Thymus (tissue), 11 donors: ENCODE measurements around the gene KRTAP10-9. TPM values are rescaled to one million over a fixed set of nuclear protein-coding genes. Genes with fewer than 3 reads are reported as not detected.
"Not testable (repeated sequence)": the region's sequence is repeated elsewhere in the genome, so short reads cannot be mapped to it uniquely, and the experiment has no call there.

Experiments used
- DNase-seq, 9 donors: peaks; one replicate each; pipeline ENCODE4 v3.0.0-alpha.2; 2013; ENCODE audit warnings: low spot score in 9 of 9, low read depth in 6 of 9, missing footprints in 1 of 9
- H3K27ac ChIP-seq, 2 donors: one replicate each; pipeline ENCODE4 v1.5.1; 2013; ENCODE audit warnings: control low read depth in 1 of 2, low read depth in 1 of 2, low read length in 1 of 2, mild to moderate bottlenecking in 1 of 2, moderate library complexity in 1 of 2
- H3K27me3 ChIP-seq, 2 donors: one replicate each; pipeline ENCODE4 v1.5.1; 2013; ENCODE audit warnings: low read length in 1 of 2; ENCODE audit not compliant: control insufficient read depth in 2 of 2, insufficient read depth in 1 of 2
- H3K36me3 ChIP-seq, 2 donors: one replicate each; pipeline ENCODE4 v1.5.1; 2013; ENCODE audit warnings: low read length in 1 of 2, mild to moderate bottlenecking in 1 of 2, moderate library complexity in 1 of 2; ENCODE audit not compliant: control insufficient read depth in 2 of 2, insufficient read depth in 2 of 2
- H3K4me1 ChIP-seq, 2 donors: one replicate each; pipeline ENCODE4 v1.5.1; 2013; ENCODE audit warnings: low read length in 2 of 2; ENCODE audit not compliant: control insufficient read depth in 2 of 2, insufficient read depth in 2 of 2
- H3K4me3 ChIP-seq, 2 donors: one replicate each; pipeline ENCODE4 v1.5.1; 2013; ENCODE audit warnings: low read length in 2 of 2, control low read depth in 1 of 2, mild to moderate bottlenecking in 1 of 2
- H3K9me3 ChIP-seq, 2 donors: one replicate each; pipeline ENCODE4 v1.5.1; 2013; ENCODE audit warnings: low read length in 1 of 2, mild to moderate bottlenecking in 1 of 2; ENCODE audit not compliant: control insufficient read depth in 2 of 2, insufficient read depth in 1 of 2
- WGBS: extraction: QIAGEN DNeasy Blood & Tissue Kit; methylation state at CpG from one replicate; pipeline ENCODE4 v1.1.7; 2013; 5-methylcytosine and 5-hydroxymethylcytosine counted together
- polyA plus RNA-seq: library from polyadenylated mRNA; stranded (reverse); fragments of 200-250 nt; gene quantifications from one replicate; pipeline ENCODE4 v1.2.3, GENCODE V29; 2013
- total RNA-seq: library from RNA; stranded (reverse); fragments of 120-200 nt; gene quantifications from one replicate; pipeline ENCODE4 v1.2.4, GENCODE V29; 2013
- donor health status: healthy.

KRTAP10-9 gene
- total and polyA plus RNA-seq, 2 donors = not detected

DNA sequence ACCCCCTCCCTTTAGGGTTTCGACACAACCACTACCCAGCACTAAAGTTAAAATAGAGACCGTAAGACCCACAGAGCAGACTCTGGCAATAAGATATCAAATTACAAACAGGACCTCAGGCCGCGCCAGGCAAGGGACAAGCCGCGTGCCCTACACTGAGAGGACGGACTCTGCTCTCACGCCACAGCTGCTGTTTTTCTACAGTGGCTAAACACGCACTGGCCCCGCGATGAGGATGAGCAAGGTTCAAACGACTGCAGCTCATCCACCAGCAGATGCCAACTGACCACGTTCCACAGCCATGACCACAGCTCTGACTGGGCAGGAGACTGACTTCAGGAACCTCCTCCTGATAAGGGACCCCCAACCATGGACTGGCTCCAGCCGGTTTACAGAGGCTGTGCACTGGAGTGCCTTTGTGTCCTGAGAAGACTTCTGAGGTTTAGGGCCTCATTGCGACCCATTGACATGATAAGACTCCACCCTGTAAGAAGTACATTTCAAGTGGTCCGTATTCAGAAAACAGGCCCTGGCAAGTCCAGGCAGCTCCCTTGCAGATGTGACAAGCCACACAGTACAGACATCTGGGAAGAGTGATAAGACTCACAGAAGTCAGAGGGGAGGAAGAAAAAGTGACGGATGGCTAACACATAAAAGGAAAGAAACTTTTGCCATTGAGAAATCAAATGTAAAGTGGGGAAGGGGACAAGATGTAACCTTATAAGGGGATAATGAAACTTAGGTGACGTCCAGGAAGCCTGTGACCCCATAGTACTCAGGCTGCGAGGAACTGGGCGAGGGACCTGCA is 33.1 kb upstream of the KRTAP10-9 start:
- DNase-seq = no peak
- Histone ChIP-seq H3K9me3 (no peaks in the 10 kb centered on the region), H3K27ac (no peak overlapping the region), H3K4me1 (peaks cover 0 to 2% of the 10 kb centered on the region in 2 donors), H3K4me3 (no peak overlapping the region), H3K36me3 (no peaks in the 10 kb centered on the region), H3K27me3 (peaks cover 0 to 6% of the 10 kb centered on the region in 2 donors)
- 79% methylated on average over 20 of the region's 20 CpGs for WGBS

DNA sequence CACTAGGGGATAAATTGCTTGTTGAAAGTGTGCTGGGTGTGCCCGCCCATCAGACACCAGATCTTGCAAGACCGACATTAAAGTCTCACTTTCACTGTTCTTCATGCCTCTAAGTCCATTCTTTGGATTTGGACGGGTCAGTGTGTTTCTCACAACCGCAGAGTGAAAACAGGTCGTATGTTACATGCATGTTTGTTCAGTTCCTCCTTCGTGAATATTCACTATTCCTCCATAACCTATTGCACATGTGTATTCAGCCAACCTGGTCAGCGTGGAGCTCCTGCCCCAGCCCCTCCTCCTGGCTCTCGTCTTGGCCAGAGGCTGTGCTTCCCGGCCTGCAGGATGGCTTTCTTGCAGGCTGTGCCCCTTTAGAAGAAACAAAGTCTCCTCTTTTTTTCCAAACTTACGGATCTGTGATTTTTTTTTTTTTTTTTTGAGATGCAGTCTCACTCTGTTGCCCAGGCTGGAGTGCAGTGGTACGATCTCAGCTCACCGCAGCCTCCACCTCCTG is 32.4 kb upstream of the KRTAP10-9 start:
- peaks cover 0 to 2% of the 10 kb centered on the region in 2 donors for H3K4me1 ChIP-seq
- H3K4me3 ChIP-seq = no peak overlapping the region
- DNase-seq = no peak
- no peaks in the 10 kb centered on the region for H3K9me3 ChIP-seq
- H3K27ac ChIP-seq = no peak overlapping the region
- peaks cover 0 to 6% of the 10 kb centered on the region in 2 donors for H3K27me3 ChIP-seq
- no peaks in the 10 kb centered on the region for H3K36me3 ChIP-seq
- 82% methylated on average over 12 of the region's 12 CpGs for WGBS

DNA sequence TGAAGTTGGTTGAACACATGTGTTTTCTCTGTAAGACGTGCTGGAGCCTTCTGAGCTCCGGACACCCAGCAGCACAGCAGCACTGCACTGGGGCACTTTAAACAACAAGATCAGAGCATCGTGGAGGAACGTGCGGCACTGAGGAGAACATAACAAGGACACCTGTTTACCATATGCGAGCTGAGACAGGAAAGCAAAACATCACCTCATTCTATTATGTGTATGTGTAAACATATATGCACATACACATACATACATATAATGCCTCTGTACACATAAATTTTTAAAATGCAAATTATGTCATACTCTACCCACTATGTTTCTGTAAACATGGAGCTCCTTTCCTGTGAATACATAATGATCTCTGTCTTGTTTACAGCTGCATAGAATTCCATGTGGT is 31.4 kb upstream of the KRTAP10-9 start:
- Histone ChIP-seq H3K36me3 (no peaks in the 10 kb centered on the region), H3K4me1 (peaks cover 0 to 2% of the 10 kb centered on the region in 2 donors), H3K4me3 (no peak overlapping the region), H3K27me3 (peaks cover 0 to 6% of the 10 kb centered on the region in 2 donors), H3K27ac (no peak overlapping the region), H3K9me3 (no peaks in the 10 kb centered on the region)
- WGBS = 81% methylated on average over 6 of the region's 6 CpGs
- DNase-seq = no peak

DNA sequence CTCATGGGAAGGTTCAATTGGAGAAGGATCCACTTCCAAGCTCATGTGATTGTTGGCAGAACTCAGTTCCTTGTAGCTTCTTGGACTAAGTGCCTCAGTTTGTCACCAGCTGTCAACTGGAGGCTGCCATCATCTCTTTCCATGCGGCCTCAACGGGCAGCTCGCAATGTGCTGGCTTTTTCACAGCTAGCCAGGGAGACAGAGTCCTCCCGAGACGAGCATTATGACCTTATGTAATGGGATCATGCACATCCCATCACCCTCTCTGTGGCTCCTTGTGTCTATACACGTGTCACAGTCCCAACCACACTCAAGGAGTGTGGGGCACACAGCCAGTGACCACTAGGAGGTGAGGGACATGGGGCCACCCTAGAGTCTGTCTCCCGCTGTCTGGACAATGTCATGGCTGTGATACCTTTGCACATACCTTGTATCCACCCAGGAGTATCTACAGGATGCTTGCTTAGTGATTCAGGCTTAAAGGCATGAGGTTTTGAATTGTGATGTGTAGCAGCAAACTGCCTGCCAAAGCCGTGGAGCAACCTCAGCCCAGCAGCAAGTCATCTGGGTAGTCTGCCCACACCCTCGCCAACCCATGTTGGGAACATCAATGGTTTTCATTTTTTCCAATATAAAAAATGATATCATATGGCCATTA is 30.7 kb upstream of the KRTAP10-9 start:
- Histone ChIP-seq H3K27ac (no peak overlapping the region), H3K4me3 (no peak overlapping the region), H3K36me3 (no peaks in the 10 kb centered on the region), H3K9me3 (no peaks in the 10 kb centered on the region), H3K4me1 (peaks cover 0 to 2% of the 10 kb centered on the region in 2 donors), H3K27me3 (peaks cover 0 to 6% of the 10 kb centered on the region in 2 donors)
- no peak for DNase-seq
- 88% methylated on average over 9 of the region's 9 CpGs for WGBS

DNA sequence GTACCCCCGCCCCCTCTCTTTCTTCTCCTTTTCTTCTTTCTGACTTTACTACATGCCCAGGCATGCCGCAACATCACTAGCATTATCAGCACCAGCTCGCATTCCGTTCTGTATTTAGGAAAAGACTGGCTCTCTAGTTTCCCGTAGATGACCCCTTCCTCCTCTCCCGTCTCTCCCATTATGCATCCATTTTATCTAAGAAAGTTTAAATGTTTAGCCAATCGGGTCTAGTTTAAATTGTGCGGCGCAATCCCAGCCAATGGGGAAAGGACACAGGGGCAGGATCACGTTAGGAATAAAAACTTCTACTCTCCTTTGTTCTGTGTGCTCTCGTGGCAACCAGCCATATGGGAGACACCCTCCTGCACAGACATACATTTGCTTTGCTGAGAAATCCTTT is 28.8 kb upstream of the KRTAP10-9 start:
- WGBS = 86% methylated on average over 11 of the region's 11 CpGs
- no peak overlapping the region for H3K27ac ChIP-seq
- no peaks in the 10 kb centered on the region for H3K9me3 ChIP-seq
- no peak for DNase-seq
- peaks cover 0 to 2% of the 10 kb centered on the region in 2 donors for H3K4me1 ChIP-seq
- no peaks in the 10 kb centered on the region for H3K36me3 ChIP-seq
- no peak overlapping the region for H3K4me3 ChIP-seq
- H3K27me3 ChIP-seq = peaks cover 0 to under 1% of the 10 kb centered on the region in 2 donors

DNA sequence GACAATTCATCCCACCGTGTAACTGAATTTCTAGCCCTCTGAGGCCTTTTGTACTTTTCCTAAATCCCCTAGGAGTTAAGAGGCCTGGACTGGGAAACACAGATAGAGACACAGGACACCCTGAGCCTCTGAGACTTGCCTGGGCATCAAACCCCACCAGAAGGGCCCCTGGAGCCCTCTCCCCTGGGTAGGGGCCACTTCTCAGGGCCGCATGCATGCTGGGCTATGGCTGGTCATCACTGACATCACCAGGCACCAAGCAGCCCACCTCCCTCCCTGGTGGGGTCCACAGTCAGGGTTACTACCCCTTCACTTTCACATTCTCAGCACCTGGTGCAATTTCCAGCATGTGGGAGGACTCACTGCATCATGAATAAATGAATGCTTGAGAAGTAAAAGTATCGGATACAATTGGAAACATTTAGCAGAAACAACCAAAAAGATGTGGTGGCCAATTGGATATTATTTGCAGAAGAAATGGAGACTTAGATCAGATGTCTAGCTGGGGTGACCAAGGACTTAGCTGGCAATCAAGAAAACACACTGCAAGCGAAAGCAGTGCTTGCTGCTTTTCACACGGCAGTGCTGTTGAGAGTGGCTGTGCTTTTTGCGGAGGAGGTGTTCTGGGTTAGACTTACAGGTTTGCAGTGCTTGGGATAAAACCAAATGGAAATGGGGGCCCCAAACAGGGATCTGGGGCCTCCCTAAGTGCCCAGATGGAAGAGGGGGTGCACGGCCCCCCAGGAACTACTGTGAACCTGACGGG is 27.4 kb upstream of the KRTAP10-9 start:
- WGBS = 92% methylated on average over 8 of the region's 8 CpGs
- no peaks in the 10 kb centered on the region for H3K4me1 ChIP-seq
- H3K4me3 ChIP-seq = no peak overlapping the region
- H3K27ac ChIP-seq = no peak overlapping the region
- H3K27me3 ChIP-seq = no peaks in the 10 kb centered on the region
- H3K36me3 ChIP-seq = no peaks in the 10 kb centered on the region
- DNase-seq = no peak
- H3K9me3 ChIP-seq = peaks cover 0 to 2% of the 10 kb centered on the region in 2 donors

DNA sequence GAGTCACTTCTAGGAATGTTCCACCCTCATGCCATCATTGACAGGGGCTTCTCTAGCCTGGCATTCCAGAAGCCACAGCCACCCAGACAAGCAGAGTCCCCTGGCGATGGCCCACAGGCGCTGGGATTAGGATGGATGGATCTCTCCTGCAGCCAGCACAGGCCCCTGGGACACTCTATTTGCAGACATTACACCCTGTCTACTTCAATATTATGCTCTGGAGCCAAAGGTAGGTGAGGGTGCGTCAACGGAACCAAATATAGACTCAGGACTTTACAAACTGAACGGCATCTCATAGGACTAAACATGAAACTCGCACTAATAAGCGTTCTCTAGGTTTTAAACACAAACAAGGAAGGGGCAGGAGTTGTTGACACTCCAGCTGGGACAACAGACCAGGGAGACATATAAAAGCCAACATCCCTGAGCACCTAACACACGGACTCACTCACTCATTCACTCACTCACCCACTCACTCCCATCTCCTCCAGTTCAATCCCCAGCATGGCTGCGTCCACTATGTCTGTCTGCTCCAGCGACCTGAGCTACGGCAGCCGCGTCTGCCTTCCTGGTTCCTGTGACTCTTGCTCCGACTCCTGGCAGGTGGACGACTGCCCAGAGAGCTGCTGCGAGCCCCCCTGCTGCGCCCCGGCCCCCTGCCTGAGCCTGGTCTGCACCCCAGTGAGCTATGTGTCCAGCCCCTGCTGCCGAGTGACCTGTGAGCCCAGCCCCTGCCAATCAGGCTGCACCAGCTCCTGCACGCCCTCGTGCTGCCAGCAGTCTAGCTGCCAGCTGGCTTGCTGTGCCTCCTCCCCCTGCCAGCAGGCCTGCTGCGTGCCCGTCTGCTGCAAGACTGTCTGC is 26.5 kb upstream of the KRTAP10-9 start, which contains the start of gene KRTAP10-7:
KRTAP10-7 (plus strand) TSS at position 480 of the 861 bp plus-strand sequence; CDS start at position 505, 25 bp downstream.
- H3K9me3 ChIP-seq, H3K36me3 ChIP-seq, H3K4me1 ChIP-seq, DNase-seq, H3K27me3 ChIP-seq, H3K4me3 ChIP-seq, H3K27ac ChIP-seq: not testable (repeated sequence)
- 86% methylated on average over 23 of the region's 23 CpGs for WGBS

DNA sequence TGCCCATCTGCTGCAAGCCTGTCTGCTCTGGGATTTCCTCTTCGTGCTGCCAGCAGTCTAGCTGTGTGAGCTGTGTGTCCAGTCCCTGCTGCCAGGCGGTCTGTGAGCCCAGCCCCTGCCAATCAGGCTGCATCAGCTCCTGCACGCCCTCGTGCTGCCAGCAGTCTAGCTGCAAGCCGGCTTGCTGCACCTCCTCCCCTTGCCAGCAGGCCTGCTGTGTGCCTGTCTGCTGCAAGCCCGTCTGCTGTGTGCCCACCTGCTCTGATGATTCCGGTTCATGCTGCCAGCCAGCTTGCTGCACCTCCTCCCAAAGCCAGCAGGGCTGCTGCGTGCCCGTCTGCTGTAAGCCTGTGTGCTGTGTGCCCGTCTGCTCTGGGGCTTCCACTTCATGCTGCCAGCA is 25.8 kb upstream of the KRTAP10-9 start:
- not testable (repeated sequence) for H3K27ac ChIP-seq, H3K4me1 ChIP-seq, H3K9me3 ChIP-seq, DNase-seq, H3K4me3 ChIP-seq, H3K27me3 ChIP-seq, H3K36me3 ChIP-seq
- 82% methylated on average over 10 of the region's 10 CpGs for WGBS
